HT-29 (cell line): ENCODE results near the gene PAIP2. TPM values are rescaled to one million over a fixed set of nuclear protein-coding genes. Genes with fewer than 3 reads are reported as not detected.
"Not testable (repeated sequence)": the region's sequence is repeated elsewhere in the genome, so short reads cannot be mapped to it uniquely, and the experiment has no call there.

Experiments used
- DNase-seq: peaks from one replicate; pipeline ENCODE4 v3.0.0-alpha.2; 2015; ENCODE audit warnings: low spot score
- total RNA-seq: library from RNA; depleted of rRNA; stranded (reverse); fragments of >200 nt; shearing (Covaris generic); gene quantifications from 2 replicates; pipeline ENCODE4 v1.2.3, GENCODE V29; 2014

Gene PAIP2
- total RNA-seq, 1 experiment from 2014 or later: 29.4 TPM

DNA sequence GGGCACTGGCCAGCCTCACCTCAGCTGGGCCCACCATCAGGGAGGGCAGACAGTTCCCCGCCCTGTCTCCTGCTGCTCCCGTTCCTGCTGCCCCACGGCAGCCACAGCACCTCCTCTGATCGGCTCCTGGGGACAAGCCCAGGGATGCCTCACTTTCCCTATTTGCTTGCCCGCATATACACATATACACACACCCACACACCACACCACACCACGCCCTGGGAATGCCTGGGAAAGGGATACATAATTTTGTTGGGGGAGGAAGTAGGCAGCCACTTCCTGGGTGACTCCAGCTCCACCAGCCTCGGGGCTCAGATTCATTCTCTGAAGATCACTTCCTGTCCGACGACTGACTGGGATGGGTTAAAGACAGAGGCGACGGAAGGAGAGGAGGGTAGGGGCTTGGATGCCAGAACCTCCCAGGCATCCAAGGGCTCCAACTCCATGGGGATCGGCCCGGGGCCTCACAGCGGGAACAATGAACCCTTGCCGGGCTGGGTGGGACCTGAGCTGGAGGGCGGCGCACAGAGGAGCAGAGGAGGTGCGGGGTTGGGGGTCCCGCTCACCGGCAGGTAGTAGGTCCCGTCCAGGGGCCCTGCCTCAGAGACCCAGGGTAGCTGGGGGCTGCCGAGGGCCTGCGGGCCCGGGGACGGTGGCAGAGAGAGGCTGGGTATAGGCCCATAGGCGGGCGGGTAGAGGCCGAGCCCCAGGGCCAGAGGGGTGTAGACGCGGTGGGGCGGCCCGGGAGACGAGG, 50.1 kb downstream of the PAIP2 start:
- peak; percentile 67 for DNase-seq

DNA sequence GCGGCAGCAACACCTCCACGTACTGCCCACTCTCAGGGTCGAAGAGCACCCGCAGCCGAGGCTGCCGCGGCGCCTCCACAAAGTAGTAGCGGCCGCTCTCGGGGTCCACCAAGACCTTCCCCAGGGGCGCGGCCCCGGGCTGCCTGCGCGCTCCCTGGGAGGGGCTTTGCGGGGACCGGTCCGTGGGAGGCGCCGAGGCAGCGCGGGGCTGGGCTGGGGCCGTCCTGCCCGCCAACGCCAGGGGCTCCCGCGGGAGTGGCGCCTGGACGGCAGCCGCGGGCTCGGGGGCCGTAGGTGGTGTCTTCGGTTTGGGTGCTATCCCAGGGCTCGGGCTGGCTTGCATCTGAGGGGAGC, 50.6 kb downstream of the PAIP2 start:
- no peak for DNase-seq

- peak; percentile 79 for DNase-seq
These were observed 51.2 kb downstream of the PAIP2 start for GRCh38 chr5:139392678-139393496.

DNA sequence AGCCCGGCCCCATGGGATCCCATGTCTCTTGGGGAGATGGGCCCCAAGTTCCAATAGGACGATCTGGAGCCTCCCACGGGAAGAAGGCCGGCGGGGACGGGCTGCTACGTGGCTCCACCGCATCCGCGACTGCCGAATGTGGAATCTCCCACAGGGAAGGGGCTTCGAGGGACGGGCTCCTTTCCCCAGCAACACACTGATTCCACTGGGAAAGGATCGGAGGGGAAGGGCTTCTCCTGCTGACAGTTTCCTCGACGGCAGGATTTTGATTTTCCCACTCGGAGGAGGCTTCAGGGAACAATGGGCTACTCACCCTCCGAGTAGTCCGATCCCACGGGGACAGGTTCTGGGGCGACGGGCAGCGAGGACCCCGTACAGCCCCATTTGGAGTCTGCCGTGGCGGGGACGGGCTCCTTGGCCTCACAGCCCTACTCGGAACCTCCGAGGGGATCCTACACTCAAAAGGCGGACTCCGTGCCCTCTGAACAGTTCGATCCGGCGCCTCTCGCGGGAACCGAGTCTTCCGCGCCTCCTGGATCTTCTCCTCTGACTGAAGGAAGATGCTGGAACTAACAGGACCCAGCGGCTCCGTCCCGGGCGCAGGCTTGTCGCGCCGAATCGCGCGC, 52.0 kb downstream of the PAIP2 start:
- DNase-seq: no peak

GRCh38 chr5:139394123-139394653, 52.5 kb downstream of the PAIP2 start:
- DNase-seq: no peak

DNA sequence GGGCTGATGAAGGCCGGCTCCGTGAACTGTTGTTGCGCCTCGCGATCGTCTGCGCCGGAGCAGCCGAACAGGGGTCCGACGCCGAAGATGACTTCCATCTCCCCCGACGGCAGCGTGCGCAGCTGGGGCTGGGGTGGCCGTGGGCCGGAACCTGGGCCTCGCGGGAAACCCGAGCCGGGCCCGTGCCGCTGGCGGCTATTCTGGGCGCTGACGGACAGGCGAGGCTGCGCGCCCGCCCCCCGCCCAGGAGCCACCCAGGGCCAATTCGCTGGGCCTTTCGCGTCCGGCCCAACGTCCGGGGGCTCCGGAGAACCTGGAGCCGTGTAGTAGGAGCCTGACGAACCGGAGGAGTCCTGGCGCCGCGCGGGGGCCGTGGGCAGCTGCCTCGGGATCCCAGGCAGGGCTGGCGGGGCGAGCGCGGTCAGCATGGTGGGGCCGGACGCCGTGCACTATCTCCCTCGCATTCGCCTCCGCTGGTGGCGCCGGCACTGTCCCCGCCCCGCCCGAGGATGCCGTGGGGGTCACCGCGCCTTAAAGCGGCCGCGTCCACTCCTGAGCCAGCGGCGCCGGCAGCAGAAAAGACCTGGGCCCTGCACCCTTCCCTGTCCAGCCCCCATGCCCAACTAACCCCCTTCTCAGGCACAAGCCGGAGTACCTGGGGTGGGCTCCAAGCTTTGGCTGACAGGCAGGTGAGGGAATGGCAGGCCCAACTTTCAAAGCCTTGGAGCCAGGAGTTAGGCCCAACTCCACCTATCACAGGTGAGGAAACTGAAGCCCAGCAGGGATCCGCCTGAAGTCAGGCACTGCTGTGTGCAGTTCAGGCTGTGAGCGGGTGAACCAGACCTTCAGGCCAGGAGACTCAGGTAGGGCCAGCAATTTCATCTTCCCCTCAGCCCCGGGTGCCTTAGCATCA, 53.3 kb downstream of the PAIP2 start, which contains the start of gene PROB1:
PROB1 (minus strand) TSS at position 451 of the 913 bp plus-strand sequence; CDS start at position 428, 23 bp downstream.
- no peak for DNase-seq

- no peak for DNase-seq
These were observed 54.4 kb downstream of the PAIP2 start for GRCh38 chr5:139395844-139396640.

DNA sequence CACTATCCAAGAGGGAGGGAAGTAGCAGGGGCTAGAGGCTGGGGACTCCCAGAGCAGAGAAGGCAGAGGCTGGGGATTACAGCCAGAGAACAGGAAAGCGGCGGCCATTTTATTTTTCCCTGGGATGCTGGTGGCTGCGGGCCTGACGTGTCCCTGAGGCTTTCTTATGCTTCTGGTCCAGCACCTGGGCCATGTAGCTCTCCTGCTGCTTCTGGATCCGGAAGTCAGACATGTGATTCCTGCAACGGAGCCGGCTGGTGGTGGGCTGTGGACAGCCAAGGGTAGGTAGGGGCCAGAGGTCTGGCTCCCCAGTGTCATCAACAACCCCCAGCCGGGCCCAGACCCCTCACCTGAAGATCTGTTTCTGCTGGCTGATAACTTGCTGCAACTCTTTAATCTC, 55.0 kb downstream of the PAIP2 start:
- no peak for DNase-seq

- no peak for DNase-seq
These were observed 56.3 kb downstream of the PAIP2 start for GRCh38 chr5:139397921-139398320.

- no peak for DNase-seq
These were observed 58.0 kb downstream of the PAIP2 start for GRCh38 chr5:139399501-139400121.

DNA sequence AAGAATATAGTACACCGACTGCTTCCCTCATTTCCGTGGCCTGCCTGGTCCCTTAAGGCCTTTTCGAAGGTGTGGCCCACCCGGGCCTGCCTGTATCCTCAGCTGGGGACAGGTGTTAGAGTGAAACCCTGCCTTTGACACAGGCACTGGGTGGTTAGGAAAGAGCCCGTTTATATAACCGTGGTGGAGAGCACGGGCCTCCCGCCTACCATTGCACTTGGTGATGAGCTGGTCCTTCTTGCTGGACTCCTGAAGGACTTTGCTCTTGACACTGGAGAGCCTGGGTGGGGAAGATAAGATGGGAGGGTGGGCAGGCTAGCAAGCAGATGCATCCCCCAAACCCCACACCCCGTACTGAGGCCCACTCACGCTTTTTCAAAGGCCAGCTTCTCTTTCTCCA, 59.9 kb downstream of the PAIP2 start:
- no peak for DNase-seq

DNA sequence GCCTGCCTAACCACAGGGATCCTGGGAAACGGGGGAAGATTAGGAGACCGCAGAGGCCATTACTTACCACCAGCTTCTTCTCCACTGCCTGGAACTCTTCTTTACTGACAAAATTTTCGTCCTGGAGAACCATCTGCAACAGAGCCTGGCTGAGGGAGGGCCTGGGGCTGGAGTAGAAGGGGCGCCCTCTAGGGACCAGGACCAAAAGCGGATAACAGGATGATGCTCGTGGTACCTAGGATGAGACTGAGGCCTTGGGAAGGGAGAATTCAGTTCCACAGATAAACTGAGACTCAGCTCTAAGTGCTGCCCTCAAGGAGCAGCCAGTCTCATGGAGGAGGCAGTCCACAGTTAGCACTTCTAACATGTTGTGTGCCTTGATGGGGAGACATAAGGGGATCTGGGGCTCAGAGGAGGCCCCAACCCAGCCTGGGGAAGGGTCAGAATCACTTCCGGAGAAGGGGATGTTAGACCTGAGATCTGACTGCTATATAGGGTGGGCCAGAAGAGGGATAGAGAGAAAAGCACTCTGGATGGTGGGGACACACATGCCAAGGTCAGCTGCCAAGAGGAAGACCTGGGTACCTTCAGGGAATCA, 61.0 kb downstream of the PAIP2 start:
- peak; percentile 50 for DNase-seq

DNA sequence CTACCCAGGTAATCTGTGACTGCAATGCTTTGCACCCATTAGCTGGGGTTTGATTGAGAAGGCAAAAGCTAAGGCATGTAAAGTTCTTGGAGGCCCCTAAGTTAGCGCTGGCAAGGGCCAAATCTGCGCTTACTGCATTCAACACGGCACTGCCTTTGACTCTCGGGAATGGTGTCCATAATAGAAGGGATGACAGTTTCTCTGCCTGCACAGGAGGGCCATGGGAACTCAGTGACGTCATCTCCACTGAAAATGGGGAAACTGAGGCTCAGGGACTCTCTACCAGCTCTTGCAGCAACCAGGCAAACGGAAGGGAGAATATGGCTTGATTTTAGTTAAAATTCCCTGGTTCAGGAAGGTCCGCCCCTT, 61.7 kb downstream of the PAIP2 start:
- DNase-seq: no peak

GRCh38 chr5:139403787-139404483, 62.3 kb downstream of the PAIP2 start, which contains the start of gene SPATA24:
TSS of gene SPATA24 (minus strand) at chr5:139404089. CDS start at chr5:139404060, 29 bp downstream.
- peak; percentile 96 for DNase-seq

- DNase-seq: no peak
These were observed 62.8 kb downstream of the PAIP2 start for GRCh38 chr5:139404484-139404840.

DNA sequence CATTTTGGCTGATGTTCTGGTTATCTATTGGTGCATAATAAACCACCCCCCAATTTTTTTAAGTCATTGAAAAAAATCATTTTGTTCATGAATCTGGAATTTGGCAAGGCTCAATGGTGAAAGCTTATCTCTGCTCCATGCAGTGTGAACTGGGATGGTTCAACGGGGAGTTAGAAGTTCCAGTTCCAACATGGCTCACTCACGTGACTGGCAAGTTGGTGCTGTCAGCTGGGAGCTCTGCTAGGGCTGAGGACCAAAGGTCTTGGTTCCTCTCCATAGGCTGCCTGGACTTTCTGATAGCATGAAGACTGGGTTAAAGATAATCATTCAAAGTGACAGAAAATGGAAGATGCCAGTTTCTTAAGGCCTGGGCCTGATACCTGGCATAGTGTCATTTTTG, 65.3 kb downstream of the PAIP2 start:
- DNase-seq: no peak

DNA sequence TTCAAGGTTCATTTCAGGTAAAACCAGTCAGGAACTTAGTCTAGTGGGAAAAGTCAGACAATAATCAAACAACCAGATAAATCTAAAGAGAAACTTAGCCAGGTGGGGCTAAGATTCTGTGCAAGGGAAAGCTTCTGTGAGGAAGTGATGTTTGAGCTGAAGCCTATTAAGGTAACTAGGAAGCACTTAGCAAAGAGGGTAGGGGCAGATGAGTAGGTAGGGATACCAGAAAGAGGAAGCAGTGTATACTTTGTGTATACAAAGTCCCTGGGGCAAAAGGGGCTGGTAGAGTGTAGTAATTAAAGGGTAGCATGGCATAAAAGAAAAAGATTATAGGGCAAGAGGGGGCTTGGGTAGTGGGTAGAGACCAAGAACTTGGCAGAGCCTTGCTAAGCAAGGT, 65.9 kb downstream of the PAIP2 start:
- DNase-seq: no peak

- no peak for DNase-seq
These were observed 66.5 kb downstream of the PAIP2 start for GRCh38 chr5:139408191-139408590.

DNA sequence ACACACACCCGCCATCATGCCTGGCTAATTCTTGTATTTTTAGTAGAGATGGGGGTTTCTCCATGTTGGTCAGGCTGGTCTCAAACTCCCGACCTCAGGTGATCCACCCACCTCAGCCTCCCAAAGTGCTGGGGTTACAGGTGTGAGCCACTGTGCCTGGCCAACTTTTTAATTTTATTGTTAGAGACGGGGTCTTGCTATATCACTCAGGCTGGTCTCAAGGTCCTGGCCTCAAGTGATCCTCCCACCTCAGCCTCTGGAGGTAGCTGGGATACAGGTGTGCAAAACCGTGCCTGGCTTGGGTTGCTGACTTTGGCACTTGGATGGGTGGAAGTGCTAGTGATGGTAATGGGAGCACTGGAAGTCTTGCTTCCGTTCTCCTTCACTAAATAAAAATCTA, 67.5 kb downstream of the PAIP2 start:
- not testable (repeated sequence) for DNase-seq
